GM18868 (cell line): ENCODE data around the gene TANK.
"Not testable (repeated sequence)": the region's sequence is repeated elsewhere in the genome, so short reads cannot be mapped to it uniquely, and the experiment has no call there.

Experiments used
- ATAC-seq: cut with Tn5 transposase; IDR thresholded peaks from one replicate; pipeline ENCODE4 v1.9.1; 2021; ENCODE audit warnings: mild to moderate bottlenecking, moderate library complexity; ENCODE audit not compliant: unreplicated experiment

TANK gene

GRCh38 chr2:161257123-161257952 lies 97.1 kb downstream of the TANK start:
- no peak for ATAC-seq

GRCh38 chr2:161265874-161266273 lies 105.6 kb downstream of the TANK start:
- ATAC-seq = no peak

GRCh38 chr2:161269111-161269510 lies 108.9 kb downstream of the TANK start:
- no peak for ATAC-seq

- ATAC-seq = peak; percentile 92
Measured at GRCh38 chr2:161273038-161273760, 113.0 kb downstream of the TANK start.

- ATAC-seq = not testable (repeated sequence)
Measured at GRCh38 chr2:161278564-161279229, 118.5 kb downstream of the TANK start.

- not testable (repeated sequence) for ATAC-seq
Measured at GRCh38 chr2:161279230-161279815, 119.1 kb downstream of the TANK start.

- ATAC-seq = not testable (repeated sequence)
Measured at GRCh38 chr2:161280906-161281323, 120.7 kb downstream of the TANK start.

GRCh38 chr2:161281615-161282310 lies 121.5 kb downstream of the TANK start:
- not testable (repeated sequence) for ATAC-seq

- ATAC-seq = not testable (repeated sequence)
Measured at GRCh38 chr2:161282311-161282644, 122.0 kb downstream of the TANK start.

GRCh38 chr2:161283926-161284325 lies 123.7 kb downstream of the TANK start:
- no peak for ATAC-seq
